Activated CD8-positive, alpha-beta memory T cell treated with anti-CD3 and anti-CD28 coated beads, Interleukin-2, amount 50 U/mL, for 24 hours (primary cell): Measurements from ENCODE around the gene SLC24A4.

Experiments used
- DNase-seq: peaks from one replicate; pipeline ENCODE4 v3.0.0-alpha.2; 2020; ENCODE audit errors: extremely low read depth

Gene SLC24A4

DNA sequence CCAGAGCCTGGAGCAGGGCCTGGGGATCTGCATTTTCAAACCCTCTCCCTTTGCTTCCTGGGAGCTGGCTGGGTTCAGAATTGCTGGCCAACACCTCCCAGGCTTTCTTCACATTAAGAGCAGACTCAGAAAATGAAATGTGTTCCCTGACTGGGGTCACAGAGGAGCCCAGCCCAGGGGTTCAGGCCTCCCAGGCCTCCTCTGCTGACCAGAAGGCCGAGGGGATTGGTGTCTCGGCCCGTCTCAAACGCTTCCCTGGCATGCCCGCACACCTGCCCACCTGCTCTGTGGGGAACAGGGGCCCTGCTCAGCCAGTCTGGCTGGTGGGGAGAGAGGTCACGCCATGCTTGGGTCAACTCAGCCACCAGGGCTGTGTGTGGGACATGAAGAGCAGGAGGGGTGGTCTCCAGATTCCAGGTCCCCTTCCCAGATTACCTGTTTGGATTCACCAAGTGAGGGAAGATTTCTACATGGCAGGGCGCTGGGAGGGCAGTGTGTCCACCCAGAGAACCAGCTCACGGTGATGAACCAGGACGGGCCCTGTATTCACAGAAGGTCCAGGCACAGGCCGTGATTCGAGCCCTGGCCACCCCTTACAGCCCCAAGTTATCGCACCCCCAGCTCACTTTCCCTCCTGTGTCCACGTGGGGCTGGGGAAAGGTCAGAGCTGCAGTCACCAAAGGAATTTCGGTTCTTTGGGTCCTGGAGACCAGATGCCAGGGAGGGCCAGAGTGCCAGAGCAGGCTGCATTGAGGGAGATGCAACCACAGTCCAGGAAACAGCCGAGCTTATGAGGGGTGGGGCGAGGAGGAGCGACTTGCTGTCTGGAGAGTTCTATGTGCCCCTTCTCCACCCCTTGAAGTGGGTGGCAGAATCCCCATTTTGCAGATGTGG is 135.4 kb downstream of the SLC24A4 start:
- DNase-seq, result no peak

DNA sequence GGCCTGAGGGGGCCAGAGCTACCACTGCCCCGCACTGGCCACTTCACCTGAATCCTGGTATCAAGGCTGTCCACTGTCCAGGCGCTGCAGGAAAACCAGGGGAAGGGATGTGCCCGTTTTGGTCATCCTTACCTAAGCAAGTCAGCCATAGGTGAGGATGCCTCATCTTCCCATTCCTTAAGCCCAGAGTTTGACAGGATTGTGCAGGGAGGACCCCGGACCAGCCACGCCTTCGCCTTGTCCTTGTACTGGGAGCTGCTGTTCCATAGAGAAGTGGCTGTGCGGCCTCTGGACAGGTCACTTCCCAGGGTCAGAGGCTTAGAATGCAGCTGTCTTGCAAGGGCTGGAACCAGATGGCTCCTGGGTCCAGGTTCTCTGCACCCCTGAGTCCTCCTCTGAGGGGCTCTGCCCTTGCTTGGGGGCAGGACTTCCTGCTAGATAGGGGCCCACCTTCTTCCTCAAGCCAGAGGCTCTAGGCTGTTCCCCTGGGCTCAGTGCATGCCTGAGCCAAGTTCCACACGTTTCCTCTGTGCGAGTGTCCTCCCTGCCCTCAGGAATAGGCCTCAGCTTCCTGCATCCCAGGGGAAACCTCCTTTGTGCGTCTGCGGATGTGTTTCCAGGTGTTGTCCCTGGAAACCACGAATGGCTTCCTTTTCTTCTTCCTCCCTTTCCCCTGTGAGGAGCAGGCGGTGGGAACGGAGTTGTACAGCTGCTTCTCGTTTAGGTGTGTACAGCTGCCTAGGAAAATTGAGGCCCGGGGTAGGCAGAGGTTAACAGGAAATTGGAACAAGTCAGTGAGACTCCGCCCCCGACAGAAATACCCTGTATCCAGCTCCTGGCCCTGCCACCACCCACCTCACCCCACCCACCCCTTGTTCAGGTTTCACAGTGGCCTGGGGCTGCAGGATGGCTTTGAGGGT is 136.3 kb downstream of the SLC24A4 start:
- DNase-seq, result no peak

DNA sequence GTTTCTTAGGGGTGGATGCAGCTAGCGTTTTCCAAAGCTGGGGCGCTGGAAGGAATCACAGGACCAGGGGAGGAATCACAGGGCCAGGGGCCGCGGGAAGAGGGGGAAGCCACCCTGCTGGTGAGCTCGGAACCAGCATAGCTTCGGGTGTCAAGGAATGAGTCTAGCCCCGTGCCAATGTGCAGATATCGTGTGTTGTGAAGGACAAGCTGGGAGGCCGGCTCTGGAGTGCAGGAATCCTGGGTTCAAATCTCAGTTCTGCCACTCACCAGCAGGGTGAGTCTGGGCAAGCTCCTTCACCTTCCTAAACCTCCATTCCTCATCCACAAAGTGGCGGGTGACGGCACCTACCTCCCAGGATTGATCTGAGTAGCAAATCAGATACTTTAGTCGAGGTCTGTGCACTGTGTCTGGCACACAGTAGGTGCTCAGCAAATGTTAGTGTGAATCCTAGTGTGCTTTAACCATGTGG is 137.0 kb downstream of the SLC24A4 start:
- DNase-seq, result no peak

DNA sequence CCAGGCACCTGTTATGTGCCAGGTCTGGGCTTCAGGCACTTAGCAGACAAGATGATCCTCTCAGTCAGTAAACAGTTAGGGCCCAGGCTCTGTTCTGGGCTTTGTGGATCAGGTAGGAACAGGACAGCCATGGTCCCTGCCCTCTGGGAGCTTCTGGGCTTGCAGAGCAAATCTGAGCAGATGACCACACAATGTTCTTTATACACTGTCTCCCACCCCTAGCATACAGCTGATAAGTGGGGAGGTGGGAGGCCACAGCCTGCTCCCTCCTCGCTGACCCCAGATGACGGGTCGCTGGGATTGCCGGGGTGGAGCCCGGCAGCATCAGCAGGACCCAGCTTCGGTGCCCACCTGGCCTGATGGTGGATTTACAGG is 137.6 kb downstream of the SLC24A4 start:
- DNase-seq, result no peak

DNA sequence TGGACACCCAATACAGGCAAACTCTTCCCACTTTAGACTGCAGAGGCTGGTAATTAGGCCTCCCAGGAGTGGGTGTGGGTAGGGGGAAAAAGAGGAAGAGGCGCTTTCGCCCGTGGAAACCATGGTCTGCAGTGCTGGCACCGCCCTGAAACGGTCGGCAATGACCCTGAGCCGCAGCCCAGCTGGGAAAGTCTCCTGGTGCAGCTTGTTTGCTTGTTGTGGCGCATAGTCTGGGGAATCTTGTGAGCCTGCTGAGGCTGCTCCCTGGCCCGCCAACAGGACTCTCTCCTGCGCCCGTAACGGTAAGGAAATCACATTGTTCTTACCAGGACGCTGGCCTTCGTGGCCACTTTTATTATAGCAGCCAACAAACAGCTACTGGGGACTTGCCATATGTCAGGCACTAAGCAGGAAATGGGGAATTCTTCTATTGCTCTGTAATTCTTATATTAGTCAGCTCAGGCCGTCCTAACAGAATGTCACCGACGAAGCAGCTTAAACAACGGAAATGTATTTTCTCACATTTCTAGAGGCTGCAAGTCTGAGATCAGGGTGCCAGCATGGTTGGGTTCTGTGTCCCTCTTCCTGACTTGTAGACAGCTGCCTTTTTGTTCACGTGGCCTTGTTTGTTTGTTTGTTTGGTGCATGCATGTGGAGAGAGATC is 138.1 kb downstream of the SLC24A4 start:
- DNase-seq, result no peak

DNA sequence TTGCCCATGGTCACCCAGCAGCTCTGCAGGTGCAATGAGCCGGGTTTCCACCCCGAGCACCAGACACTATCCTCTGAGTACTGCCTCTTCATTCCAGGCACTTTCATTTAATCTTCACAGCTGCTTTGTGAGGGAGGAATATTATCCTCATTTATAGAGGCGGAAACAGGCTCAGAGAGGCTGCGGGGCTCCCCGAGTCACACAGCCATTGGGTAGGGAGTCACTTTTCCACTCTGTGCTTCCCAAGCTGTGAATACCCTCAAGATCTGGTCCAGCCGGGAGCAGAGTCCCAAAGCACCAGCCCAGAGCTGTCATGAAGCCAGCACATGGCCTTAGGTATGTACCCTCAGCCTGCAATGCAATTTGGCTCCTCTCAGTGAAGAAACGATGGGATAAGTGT is 138.9 kb downstream of the SLC24A4 start:
- DNase-seq, result no peak

DNA sequence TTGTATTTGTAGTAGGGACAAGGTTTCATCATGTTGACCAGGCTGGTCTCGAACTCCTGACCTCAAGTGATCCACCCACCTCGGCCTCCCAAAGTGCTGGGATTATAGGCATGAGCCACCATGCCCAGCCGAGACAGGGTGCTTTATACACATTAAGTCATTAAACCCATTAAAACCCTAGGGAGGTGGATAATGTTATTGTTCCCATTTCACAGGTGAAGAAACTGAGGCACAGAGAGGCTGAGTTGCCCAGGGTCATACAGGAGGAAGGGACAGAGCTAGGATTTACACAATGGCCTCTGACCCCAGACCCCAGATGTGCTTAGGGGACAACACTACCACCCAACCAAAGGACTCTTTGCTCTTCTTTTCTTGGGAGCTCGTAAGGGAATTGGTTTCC is 139.6 kb downstream of the SLC24A4 start:
- DNase-seq, result no peak

DNA sequence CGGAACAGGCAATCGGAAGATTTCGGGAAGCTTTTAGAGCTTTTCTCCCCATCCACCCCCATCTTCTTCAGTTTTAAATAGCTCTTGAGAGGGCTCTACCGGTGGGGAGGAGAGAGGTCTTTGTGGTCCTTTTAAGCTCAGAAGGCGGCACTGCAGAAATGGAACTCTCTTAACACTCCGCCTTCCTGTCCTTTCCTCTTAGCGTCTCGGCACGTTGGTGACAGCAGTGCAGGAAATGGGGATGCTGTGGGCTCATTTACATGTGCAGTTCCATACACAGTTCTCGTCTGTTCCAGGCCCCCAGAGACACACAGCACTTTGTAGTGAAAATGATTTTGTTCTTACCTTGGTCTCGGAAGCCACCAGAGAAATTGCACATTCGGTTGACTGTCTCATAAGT is 140.2 kb downstream of the SLC24A4 start:
- DNase-seq, result no peak

DNA sequence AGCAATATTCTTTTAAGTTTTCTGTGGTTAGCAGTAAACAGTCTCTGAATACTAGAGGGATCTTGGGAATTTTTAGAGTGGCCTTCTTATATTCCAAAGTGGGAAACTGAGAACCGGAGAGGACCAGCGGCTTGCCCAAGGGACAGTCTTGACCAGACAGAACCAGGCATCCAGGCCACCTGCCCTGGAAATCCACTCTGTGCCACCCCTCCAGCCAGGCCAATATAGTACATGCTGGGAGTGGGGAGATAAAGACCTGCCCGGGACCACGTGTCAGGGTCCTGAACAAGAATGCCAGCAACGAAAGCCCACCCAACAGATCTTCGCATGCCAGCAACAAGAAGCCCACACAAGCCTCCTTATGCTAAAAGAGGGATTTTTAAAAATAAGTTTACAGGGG is 141.2 kb downstream of the SLC24A4 start:
- DNase-seq, result no peak

DNA sequence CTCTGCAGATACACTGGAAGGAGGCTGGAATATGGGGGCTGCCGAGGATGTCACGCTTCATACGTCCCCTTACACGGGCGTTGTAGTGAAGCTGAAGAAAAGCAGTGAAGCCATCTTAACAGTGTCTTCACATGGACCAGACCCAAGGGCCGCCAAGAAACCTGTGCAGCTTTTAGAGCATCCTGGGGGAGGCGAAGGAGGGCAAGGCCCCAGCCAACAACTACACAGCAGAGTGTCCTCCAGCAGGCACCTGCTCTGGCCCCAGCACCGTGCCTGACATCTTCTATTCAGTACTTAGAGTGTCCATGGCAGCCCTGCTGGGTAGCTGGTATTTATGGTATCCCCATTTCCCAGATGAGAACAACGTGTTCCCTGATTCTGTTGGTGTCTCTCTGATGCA is 141.8 kb downstream of the SLC24A4 start:
- no peak for DNase-seq

DNA sequence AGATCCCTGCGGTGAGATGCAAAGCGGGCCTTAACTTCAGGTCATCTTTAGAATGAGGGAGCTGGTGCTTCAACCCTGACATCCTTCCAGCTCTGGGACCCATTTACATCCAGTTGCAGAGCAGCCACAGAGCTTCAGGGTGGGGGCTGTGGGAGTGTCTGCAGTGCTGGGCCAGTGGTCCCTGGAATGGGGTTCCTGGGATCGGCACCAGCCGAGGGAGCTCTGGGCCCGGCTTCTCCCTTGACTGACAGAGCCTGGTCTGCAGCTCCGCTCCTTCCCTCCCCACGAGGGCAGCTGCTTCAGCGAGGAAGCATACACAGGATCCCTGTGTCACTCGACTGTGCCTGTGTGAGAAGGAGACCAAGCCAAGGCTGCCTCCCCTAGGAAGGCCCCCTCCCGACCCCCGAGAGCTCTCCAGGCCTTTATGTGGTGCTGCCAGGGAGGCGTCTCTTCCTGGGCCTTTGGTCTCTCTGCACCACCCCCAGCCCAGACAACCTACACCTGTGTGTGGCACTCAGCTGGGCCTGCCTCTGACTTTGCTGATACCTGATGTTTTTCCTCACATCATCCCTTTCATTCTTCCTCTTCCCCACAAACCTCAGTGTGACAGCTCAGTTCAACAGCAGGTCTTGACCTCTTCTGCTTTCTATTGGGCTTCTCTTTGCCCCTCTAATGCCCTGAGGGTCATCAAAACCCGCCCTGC is 142.5 kb downstream of the SLC24A4 start:
- DNase-seq, result no peak

DNA sequence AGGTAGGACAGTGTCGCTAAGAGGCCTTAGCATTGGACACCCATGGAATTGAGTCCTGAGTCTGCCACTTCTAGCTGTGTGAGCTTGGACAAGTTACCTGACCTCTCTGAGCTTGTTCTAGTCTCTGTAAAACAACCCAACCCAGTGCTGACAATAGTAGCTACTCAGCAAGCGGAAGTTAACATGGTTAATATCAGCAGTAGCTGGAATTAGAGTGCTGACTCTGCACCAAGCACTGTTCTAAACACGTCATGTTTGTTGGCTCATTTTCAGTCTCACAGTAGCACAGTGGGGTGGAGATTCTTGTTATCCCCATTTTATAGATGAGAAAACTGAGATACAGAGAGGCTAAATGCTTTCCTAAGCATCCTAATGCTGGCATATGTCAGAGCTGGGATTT is 143.1 kb downstream of the SLC24A4 start:
- DNase-seq, result no peak

DNA sequence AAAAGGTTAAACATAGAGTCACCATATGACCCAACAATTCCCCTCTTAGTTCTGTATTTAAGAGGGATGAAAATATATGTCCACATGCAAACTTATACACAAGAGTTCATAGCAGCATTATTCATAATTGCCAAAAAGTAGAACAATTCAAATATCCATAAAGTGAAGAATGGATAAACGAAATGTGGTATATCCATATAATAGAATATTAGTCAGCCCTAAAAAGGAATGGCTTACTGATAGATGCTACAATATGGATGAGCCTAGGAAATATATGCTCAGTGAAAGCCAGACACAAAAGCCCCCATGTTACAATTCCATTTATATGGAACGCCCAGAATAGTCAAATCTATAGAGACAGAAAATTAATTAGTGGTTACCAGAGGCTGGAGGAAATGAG is 146.6 kb downstream of the SLC24A4 start:
- DNase-seq, result no peak

DNA sequence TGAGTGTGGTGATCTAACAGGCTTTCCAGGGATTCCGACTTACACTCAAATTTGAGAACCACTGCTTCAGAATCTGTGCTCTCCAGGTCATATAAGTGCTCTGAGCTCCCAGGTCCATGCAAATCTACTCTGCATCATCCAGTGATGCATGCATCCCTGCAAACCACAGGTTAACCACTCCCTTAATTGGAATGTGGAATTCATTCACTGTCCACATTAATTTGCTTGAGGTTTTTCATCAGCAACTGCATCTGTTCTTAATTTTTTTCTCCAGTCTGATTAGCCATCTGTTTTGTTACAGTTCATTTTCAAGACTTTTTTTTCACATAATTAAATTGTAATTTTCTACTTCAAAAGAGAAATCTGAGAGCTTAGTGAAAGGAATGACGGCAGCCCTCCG is 147.2 kb downstream of the SLC24A4 start:
- DNase-seq, result no peak

DNA sequence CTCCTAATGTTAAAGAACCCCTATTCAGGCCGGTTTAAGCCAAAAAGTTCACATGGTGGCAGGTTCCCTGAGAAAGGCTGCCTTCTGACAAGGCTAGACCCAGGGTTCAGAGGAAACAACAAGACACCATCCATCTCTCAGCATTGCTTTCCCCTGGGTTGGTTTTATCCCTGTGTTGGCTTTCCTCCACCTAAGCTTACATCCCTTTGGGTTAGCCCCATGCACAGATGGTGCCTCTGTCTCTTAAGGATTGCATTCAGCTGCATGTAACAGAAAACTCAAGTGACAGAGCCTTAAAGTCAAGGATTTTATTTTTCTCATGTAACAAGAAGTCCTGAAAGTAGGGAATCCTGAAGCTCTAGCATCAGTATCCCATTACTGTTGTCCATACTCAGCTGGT is 147.8 kb downstream of the SLC24A4 start:
- DNase-seq, result no peak

DNA sequence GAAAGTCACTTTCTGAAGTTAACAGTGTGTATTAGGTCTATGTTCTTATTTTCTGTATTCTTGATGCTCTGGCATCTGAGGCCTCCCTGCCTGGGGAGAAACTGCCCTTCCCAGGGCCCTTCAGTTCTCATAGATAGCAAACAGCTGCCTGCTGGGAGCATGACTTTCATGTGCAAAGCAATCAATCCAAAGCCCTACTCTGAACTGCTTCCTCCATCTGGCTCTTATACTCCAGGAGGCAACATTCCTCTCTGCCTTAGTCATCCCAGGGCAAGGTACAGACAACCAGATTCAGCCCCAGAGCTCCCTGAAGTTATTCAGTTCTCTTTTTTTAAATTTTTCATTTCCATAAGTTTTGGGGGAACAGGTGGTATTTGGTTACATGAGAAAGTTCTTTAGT is 149.0 kb downstream of the SLC24A4 start:
- no peak for DNase-seq

DNA sequence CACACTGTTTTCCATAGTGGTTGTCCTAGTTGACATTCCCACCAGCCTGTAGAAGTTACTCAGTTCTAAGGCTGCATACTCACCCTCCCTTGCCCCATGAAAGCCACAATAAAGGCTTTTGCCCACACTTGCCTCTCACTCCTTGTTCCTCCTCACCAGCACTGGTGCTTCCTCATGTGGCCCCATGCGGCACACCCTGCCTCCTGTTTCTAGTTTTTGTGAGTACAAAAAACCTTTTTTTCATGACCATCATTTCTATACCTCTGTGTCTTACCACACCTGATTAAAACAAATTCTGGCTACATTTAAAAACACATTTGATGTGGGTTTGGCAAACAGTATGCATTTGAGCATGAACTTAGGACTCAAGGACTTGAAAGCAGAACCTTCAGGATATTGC is 149.9 kb downstream of the SLC24A4 start:
- no peak for DNase-seq

DNA sequence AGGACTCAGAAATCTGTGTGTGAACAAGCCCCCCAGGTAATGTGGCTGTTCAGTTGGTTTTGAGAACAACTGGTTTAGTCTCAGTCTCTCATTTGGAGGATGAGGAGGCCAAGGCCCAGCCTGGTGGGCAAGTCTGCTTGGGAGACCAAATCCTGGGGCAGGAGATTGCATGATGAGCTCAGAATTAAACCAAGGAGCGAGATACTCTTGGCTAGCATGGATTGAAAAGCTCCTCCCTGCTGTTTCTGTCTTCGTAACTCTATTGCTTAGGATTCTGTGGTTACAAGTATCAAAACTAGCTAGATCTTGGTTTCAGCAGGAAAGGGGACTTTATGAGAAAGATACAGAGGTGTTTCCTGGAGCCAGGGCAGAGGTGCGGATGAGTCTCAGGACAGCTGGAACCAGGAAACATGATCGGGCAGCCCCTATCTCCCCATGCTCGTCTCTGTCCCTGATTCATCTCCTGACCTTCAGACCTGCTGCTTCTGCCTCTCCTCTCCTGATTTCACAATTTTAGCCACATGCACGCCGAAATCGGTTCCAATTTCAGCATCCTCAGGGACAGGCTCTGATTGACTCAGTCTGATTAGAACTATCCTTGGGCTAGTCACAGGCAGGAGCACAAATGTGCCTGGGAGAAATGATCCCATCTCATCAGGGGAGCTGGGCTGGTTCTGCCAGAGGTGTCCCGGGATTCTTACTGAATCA is 150.4 kb downstream of the SLC24A4 start:
- no peak for DNase-seq

DNA sequence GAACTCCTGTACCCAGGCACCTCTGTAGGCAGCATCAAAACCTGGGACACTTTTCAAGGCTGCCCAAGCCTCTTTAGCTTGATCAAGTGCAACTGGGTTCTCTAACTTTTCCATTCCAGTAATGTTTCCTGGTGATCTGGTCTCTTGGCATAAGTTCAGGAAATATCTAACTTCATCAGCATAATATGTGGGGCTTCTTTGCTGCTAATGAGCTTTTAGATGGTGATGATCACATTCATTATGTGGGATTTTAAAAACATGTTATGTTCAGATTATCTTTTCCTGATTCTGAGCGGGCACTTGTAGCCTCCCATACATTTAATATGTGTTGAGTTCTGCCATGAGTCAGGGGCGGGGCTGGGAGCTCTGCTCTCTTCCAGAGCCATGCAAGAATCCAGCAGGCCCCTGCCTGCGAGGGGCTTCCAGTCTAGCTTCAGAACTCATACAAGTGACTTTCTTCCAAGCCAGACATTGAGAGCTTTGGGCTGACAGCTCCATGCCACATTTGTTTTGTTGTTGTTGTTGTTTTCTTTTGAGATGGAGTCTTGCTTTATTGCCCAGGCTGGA is 151.1 kb downstream of the SLC24A4 start:
- DNase-seq, result no peak

DNA sequence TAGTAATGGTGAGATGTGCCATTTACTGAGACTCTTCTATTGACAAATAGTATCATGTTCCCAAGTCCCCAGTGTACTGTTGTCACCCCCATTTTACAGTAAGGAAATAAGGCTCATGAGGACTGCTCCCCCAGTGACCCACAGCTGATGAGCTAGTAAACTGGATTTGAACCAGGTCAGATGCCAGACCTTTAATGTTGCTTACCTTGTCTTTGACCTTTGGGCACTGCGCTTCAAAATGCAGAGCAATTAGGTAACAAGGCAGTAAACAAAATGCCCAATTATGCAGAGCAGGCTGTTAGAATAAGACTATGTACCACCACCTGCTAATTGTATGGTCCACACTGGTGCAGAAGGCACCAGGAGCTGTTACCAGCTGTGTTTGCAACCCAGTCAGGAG is 152.1 kb downstream of the SLC24A4 start:
- DNase-seq, result no peak
